Fibroblast of villous mesenchyme (primary cell): ENCODE results near the gene STARD5. TPM values are rescaled to one million over a fixed set of nuclear protein-coding genes. Genes with fewer than 3 reads are reported as not detected.

ENCODE experiments used
- DNase-seq: peaks from one replicate; pipeline ENCODE4 v3.0.0-alpha.2; 2010; ENCODE audit warnings: low read depth
- H3K4me3 ChIP-seq: 2 replicates; pipeline ENCODE4 v1.5.1; 2011; ENCODE audit warnings: low read depth, mild to moderate bottlenecking, low read length
- CTCF ChIP-seq: IDR thresholded peaks from 2 replicates; pipeline ENCODE4 v1.5.1; 2012; ENCODE audit warnings: low read depth, mild to moderate bottlenecking, low read length; ENCODE audit not compliant: insufficient read depth
- total RNA-seq: library from RNA; depleted of rRNA; stranded (reverse); fragments of >200 nt; gene quantifications from 2 replicates; pipeline ENCODE4 v1.2.3, GENCODE V29; 2012

STARD5 gene
- total RNA-seq, 1 donor: 14.7 TPM

GRCh38 chr15:81315452-81316175 is 8.3 kb downstream of the STARD5 start:
- TF ChIP-seq CTCF: no peak

GRCh38 chr15:81314378-81314777 is 9.6 kb downstream of the STARD5 start:
- H3K4me3 ChIP-seq: no peak overlapping the region
- no peak for TF ChIP-seq CTCF
- no peak for DNase-seq

More at GRCh38 chr15:81315452-81316175, 8.3 kb downstream of the STARD5 start:
- no peak overlapping the region for H3K4me3 ChIP-seq
- no peak for DNase-seq

- no peak for DNase-seq
Measured at GRCh38 chr15:81313686-81314085, 10.3 kb downstream of the STARD5 start.

GRCh38 chr15:81312790-81313543 is 11.0 kb downstream of the STARD5 start:
- peak; percentile 98 for DNase-seq
- no peak for TF ChIP-seq CTCF
- H3K4me3 ChIP-seq: no peak overlapping the region

More at GRCh38 chr15:81313686-81314085, 10.3 kb downstream of the STARD5 start:
- no peak overlapping the region for H3K4me3 ChIP-seq
- TF ChIP-seq CTCF: no peak

GRCh38 chr15:81311752-81312464 is 12.0 kb downstream of the STARD5 start:
- no peak for DNase-seq
- no peak overlapping the region for H3K4me3 ChIP-seq

More at GRCh38 chr15:81311752-81312464, 12.0 kb downstream of the STARD5 start:
- no peak for TF ChIP-seq CTCF
